NCI-H2081 (cell line): ENCODE results near the gene TTYH1.
"Not testable (repeated sequence)": the region's sequence is repeated elsewhere in the genome, so short reads cannot be mapped to it uniquely, and the experiment has no call there.

ENCODE experiments used
- DNase-seq, 2 experiments: peaks; one replicate each; lab custom pipeline; 2025; lab: John Stamatoyannopoulos, UW

The TTYH1 gene

GRCh38 chr19:54460230-54461005, 45.2 kb downstream of the TTYH1 start:
- no peak for DNase-seq

DNA sequence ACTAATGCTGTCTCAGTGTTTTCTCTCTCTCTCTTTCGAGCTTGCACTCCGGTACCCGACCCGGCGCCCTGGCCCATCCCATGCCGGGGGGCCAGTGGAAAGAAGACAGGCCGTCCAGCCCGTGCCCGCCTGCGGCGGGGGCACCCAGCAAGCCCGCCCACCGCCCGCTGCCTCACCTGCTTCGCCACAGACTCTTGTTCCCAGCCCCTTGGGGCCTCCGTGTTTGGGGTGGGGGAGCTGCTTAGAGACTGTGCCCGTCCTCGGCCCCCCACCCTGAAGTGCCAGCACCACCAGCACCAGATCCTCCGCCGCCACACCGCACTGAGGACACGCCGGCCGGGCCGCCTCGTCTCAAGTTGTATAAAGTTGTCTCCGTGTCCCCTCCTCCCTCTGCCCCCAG, 45.9 kb downstream of the TTYH1 start:
- no peak for DNase-seq

- no peak for DNase-seq
These were observed 46.3 kb downstream of the TTYH1 start for GRCh38 chr19:54461613-54462012.

DNA sequence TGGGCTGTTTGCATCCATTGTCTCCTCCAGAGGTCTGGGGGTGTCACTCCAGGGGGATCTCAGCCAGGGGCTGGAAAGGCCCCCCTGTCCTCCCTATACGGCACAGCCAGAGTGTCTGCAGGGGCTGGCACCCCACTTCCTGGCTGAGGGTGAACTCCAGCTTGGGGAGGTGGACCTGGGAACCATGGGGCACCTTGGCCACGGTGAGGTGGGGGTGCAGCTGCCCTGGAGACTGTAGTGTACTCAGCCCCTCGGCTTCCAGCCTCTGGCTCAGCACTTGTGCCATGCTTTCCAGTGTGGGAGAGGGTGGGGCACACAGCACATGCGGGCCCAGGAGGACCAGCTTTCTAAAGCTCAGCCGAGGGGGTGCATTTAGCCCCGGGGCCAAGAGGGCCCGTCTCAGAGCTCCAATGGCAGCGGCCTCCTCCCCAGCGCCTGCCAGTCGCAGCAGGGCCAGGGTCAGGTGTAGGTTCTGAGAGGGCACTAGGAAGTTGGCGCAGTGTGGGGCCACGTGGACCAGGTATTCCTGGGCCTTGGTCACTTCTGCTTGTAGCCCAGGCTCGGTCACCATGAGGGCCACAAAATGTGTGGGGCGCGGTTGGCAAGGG, 46.9 kb downstream of the TTYH1 start:
- DNase-seq: no peak

GRCh38 chr19:54462655-54463530, 47.6 kb downstream of the TTYH1 start:
- peak; percentile 28 to 59 for DNase-seq

GRCh38 chr19:54463531-54464043, 48.3 kb downstream of the TTYH1 start, which contains the start of gene LENG9:
LENG9 (minus strand) TSS chr19:54463778; CDS start chr19:54463526, 252 bp downstream.
- peak; percentile 87 to 93 for DNase-seq

DNA sequence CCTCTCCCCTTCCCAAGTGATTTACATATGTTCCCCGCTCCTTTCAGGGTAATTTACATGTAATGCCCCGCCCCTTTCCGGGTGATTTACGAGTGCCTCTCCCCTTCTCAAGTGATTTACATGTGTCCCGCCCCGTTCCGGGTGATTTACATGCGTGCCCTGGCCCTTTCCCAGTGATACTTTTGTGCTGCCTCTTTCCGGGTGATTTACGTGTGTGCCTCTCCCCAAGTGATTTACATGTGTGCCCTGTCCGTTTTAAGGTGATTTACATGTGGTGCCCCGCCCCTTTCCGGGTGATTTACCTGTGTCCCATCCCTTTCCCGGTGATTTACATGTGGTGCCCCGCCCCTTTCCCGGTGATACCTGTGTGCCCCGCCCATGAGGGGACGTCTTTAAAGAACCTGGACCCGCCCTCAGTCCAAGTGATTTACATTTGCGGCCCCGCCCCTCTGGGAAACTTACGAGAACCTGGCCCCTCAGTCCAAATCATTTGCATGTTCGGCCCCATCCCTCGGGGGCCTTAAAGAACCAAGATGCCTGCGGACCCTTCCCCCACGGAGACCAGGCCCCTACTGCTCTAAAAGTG, 48.9 kb downstream of the TTYH1 start:
- peak; percentile 83 to 93 for DNase-seq

DNA sequence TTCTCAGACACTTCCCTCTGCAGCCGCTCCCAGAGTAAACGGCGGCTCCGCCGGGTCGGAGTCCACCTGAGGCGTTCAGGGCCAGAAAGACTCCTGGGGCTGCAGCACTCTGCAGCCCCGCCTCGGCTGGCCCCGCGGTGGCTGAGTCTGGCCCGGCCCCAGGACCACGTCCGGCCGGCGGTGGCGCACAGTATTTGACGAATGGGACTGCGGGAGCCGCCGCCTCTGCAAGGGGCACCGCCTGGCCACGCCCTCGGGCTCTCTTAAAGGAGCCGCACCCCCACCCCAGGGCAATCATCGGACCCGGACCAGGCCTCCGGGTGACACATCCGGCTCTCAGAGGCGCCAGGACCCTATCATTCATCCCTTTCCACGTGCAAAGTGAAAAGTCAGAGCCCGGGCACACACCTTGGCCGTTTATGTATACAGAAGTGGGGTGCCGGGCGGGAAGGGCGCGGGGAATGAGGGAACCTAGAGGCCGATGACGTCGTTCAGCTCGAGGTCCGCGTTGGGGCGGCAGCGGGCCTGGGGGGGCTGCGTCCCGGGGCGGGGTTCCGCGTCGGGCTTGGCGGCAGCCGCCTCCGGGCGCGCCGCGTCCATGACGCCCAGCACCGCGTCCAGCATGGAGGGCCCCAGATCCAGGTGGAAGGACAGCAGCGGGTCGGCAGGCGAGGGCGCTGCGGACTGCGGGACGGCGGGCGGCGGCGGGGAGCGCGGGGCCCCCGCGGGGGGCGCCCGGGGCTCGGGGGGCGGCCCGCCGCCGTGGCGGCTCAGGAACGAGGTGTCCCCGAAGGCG, 49.6 kb downstream of the TTYH1 start:
- peak; percentile 75 to 84 for DNase-seq

DNA sequence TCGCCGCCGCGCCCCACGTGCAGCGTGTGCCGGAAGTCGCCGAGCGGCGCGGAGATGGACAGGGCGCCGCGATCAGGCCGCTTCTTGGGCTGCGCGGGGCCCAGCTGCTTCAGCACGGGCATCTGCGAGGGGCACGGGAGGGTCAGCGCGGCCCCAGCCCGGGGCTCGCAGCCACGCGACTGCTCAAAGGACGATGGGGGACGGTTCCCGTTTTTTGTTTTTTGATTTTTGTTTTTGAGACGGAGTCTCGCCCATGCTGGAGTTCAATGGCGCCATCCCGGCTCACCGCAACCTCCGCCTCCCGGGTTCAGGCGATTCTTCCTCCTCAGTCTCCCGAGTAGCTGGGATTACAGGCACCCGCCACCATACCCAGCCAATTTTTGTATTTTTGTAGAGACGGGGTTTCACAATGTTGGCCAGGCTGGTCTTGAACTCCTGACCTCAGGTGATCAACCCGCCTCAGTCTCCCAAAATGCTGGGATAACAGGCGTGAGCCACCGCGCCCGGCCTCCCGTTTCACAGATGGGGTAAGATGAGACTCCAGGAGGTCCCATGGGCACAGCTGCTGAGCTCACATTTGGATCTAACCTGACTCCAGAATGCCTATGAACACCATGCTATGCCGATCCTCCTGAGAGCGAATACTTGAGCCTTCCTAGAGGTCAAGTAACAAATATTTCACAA, 50.3 kb downstream of the TTYH1 start:
- DNase-seq: no peak

- not testable (repeated sequence) for DNase-seq
These were observed 50.8 kb downstream of the TTYH1 start for GRCh38 chr19:54466110-54466480.

GRCh38 chr19:54469496-54469934, 54.3 kb downstream of the TTYH1 start:
- DNase-seq: no peak

GRCh38 chr19:54470276-54470887, 55.1 kb downstream of the TTYH1 start:
- DNase-seq: no peak

DNA sequence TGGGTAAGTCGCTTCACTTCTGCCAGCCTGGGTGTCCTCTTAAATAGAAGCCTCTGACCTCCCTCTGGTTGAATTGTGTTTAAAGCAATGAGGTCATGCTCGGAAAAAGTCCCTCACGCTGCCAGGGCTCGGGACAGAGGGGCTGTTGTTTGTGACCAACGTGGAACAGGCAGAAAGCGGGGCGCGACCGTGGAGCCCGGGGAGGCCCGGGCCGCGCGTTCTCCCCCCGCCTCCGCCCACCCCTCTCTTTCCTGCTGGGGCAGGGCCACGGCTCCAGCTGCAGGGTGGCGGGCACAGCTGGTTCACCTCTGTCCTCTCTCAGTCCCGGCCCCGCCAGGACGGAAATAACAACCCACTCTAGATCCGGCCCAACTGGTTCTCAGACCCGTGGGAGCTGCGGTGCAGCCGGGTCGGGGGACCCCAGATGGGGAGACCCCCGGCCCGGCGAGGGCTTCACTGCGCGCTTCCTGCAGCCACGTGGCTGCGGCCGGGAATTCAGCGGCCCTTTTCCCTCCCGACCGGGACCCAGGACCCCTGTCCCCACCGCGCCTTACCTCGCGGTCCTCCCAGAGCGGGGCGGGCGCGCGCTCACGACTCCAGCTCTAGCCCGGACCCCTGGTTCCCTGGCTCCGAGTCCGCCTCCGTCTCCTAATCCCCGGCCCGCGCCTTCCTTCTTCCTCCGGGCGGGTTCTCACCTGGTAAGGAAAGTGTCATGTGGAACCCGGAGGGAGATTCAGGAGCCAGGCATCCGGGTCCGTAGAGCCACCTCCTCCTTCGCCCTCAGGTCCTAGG, 55.9 kb downstream of the TTYH1 start:
- DNase-seq: no peak

GRCh38 chr19:54473071-54473891, 58.0 kb downstream of the TTYH1 start, which contains the start of gene CDC42EP5:
CDC42EP5 (minus strand) TSS chr19:54473296; CDS start chr19:54465547, 7,749 bp downstream.
- no peak for DNase-seq

GRCh38 chr19:54473892-54474372, 58.7 kb downstream of the TTYH1 start:
- no peak for DNase-seq

DNA sequence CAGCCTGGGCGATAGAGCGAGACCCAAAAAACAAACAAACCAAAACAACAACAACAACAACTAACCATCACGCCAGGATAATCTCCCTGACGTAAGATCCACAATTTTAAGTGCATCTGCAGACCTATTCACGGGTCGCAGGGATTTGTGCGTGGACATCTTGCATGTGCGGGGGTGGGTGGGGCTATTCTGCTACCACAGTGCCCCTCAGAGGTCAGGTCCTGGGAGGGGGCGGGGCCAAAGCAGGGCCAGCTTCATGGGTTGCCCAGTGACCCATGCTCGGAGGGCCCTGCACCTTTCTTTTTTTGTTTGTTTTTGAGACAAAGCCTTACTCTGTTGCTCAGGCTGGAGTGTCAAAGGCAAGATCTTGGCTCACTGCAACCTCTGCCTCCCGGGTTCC, 60.4 kb downstream of the TTYH1 start:
- no peak for DNase-seq

DNA sequence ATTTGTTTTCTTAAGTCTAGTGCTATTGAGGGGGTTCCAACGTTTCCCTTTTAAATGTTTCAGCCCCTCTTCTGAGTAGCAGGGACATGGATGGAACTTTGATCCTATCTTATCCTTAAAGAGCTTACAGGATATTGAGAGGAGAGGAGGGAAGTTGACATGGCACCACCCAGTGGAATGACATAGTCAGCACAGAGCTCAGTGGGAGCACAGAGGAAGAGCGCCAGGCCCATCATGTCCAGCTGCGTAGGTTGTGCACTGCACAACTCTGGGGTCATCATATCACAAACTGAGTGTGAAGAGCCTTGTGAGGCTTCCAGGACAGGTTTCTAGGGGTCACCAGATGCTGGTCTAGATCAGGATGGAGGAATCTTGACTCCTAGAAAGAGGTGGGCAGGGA, 62.4 kb downstream of the TTYH1 start:
- no peak for DNase-seq

DNA sequence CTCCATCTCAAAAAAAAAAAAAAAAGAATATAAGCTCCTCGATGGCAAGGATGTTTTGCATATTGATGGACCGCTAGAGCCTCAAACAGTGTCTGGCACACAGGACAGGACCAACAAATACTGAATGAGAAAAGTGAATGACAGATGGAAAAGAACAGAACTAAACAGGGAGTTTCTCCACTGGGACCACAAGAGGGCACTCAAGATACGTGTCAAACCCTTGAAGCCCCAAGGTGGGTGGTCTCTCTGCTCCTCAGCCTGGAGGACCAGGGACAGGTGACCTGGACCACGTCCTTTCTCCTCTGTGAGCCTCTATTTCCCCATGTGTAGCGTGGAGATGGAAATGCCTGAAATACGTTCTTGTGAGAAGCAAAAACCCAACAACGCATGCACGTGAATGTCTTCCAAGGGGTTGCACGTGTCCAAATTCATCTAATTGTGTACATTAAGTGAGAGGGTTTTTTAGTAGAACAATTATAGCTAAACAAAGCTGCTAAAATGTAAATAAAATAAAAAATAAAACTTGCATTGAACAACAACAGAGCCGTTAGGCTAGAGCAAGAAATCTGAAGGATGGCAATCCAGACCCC, 63.5 kb downstream of the TTYH1 start:
- DNase-seq: peak; percentile 9 to 46
